Neuronal stem cell (in vitro differentiated cells): Measurements from ENCODE around the gene PVR. TPM values are rescaled to one million over a fixed set of nuclear protein-coding genes. Genes with fewer than 3 reads are reported as not detected.

Source experiments
- DNase-seq: peaks from one replicate; pipeline ENCODE4 v3.0.0-alpha.2; 2013; ENCODE audit warnings: low spot score
- H2AFZ ChIP-seq: one replicate; pipeline ENCODE4 v1.6.1; 2013; ENCODE audit warnings: mild to moderate bottlenecking, low read length, inconsistent platforms
- H2AK5ac ChIP-seq: 2 replicates; pipeline ENCODE4 v1.6.1; 2013; ENCODE audit warnings: low read depth, mild to moderate bottlenecking, inconsistent platforms, low read length, moderate library complexity, mixed read lengths
- H2BK120ac ChIP-seq: 2 replicates; pipeline ENCODE4 v1.6.1; 2013; ENCODE audit warnings: low read depth, mild to moderate bottlenecking, inconsistent platforms, low read length, moderate library complexity, mixed read lengths
- H2BK12ac ChIP-seq: one replicate; pipeline ENCODE4 v1.6.1; 2013; ENCODE audit warnings: low read length, inconsistent platforms
- H2BK15ac ChIP-seq: 2 replicates; pipeline ENCODE4 v1.6.1; 2013; ENCODE audit warnings: mild to moderate bottlenecking, low read length, inconsistent platforms, mixed read lengths
- H2BK5ac ChIP-seq: one replicate; pipeline ENCODE4 v1.6.1; 2013; ENCODE audit warnings: inconsistent platforms, mild to moderate bottlenecking, low read length, moderate library complexity
- H3K14ac ChIP-seq: one replicate; pipeline ENCODE4 v1.6.1; 2013; ENCODE audit warnings: low read length, inconsistent platforms
- H3K18ac ChIP-seq: 2 replicates; pipeline ENCODE4 v1.6.1; 2013; ENCODE audit warnings: low read length, inconsistent platforms
- H3K23ac ChIP-seq: 2 replicates; pipeline ENCODE4 v1.6.1; 2013; ENCODE audit warnings: low read depth, mild to moderate bottlenecking, mixed read lengths, low read length, inconsistent platforms; ENCODE audit not compliant: poor library complexity
- H3K27ac ChIP-seq: replicated peaks from 3 replicates; pipeline ENCODE4 v1.5.1; 2013; ENCODE audit warnings: low read length, inconsistent platforms
- H3K27me3 ChIP-seq, 3 experiments: 2 replicates each; pipeline ENCODE4 v1.6.1; 2013; ENCODE audit warnings: low read length in 3 of 3, mild to moderate bottlenecking in 2 of 3, inconsistent platforms in 1 of 3, low read depth in 1 of 3, mixed read lengths in 1 of 3, moderate library complexity in 1 of 3; ENCODE audit not compliant: control insufficient read depth in 3 of 3, insufficient read depth in 3 of 3
- H3K36me3 ChIP-seq, 2 donors: replicated peaks in 1 of 2; 2 replicates each; pipeline ENCODE4 v1.6.1; 2013; ENCODE audit warnings: low read length in 2 of 2; ENCODE audit not compliant: control insufficient read depth in 2 of 2, insufficient read depth in 2 of 2
- H3K4ac ChIP-seq: 2 replicates; pipeline ENCODE4 v1.6.1; 2013; ENCODE audit warnings: inconsistent platforms, mild to moderate bottlenecking, low read length, moderate library complexity
- H3K4me1 ChIP-seq, 2 donors: 1 replicate in 1 of 2; 2 replicates in 1 of 2; pipeline ENCODE4 v1.6.1; 2013; ENCODE audit warnings: low read length in 2 of 2, low read depth in 1 of 2; ENCODE audit not compliant: control insufficient read depth in 2 of 2, insufficient read depth in 1 of 2
- H3K4me2 ChIP-seq: one replicate; pipeline ENCODE4 v1.6.1; 2013; ENCODE audit warnings: mild to moderate bottlenecking, low read length, inconsistent platforms; ENCODE audit not compliant: insufficient read depth, poor library complexity, severe bottlenecking
- H3K4me3 ChIP-seq, 2 donors: 2 replicates each; pipeline ENCODE4 v1.5.1; 2013; ENCODE audit warnings: low read length in 2 of 2, mild to moderate bottlenecking in 2 of 2, inconsistent platforms in 1 of 2, moderate library complexity in 1 of 2
- H3K79me1 ChIP-seq: one replicate; pipeline ENCODE4 v1.6.1; 2013; ENCODE audit warnings: low read depth, mild to moderate bottlenecking, inconsistent platforms, low read length, moderate library complexity
- H3K9ac ChIP-seq: one replicate; pipeline ENCODE4 v1.6.1; 2013; ENCODE audit warnings: mild to moderate bottlenecking, low read depth, low read length, inconsistent platforms; ENCODE audit not compliant: poor library complexity
- H3K9me3 ChIP-seq, 2 donors: replicated peaks in 1 of 2; 2 replicates each; pipeline versions ENCODE3 to v1.6.1; 2013; ENCODE audit warnings: low read length in 2 of 2, mild to moderate bottlenecking in 2 of 2, inconsistent platforms in 1 of 2, low read depth in 1 of 2, mixed read lengths in 1 of 2, moderate library complexity in 1 of 2; ENCODE audit not compliant: control insufficient read depth in 2 of 2, insufficient read depth in 1 of 2
- H4K8ac ChIP-seq: one replicate; pipeline ENCODE4 v1.6.1; 2013; ENCODE audit warnings: low read depth, mild to moderate bottlenecking, inconsistent platforms, low read length, moderate library complexity
- H4K91ac ChIP-seq: one replicate; pipeline ENCODE4 v1.6.1; 2013; ENCODE audit warnings: low read length, low read depth, mild to moderate bottlenecking, inconsistent platforms; ENCODE audit not compliant: poor library complexity
- WGBS, 2 donors: extraction: QIAGEN DNeasy Blood & Tissue Kit; methylation state at CpG; one replicate each; pipeline ENCODE4 v1.1.7; 2013; ENCODE audit warnings: missing lambda C conversion rate in 2 of 2, mixed read lengths in 1 of 2; ENCODE audit not compliant: insufficient read length in 2 of 2, insufficient replicate concordance in 1 of 2; ENCODE audit errors: extremely low coverage in 2 of 2; 5-methylcytosine and 5-hydroxymethylcytosine counted together
- polyA plus RNA-seq, 2 experiments: library from polyadenylated mRNA; stranded (reverse); fragments of 200-250 nt; gene quantifications; one replicate each; pipeline ENCODE4 v1.2.3, GENCODE V29; 2013

The PVR gene, protein sequence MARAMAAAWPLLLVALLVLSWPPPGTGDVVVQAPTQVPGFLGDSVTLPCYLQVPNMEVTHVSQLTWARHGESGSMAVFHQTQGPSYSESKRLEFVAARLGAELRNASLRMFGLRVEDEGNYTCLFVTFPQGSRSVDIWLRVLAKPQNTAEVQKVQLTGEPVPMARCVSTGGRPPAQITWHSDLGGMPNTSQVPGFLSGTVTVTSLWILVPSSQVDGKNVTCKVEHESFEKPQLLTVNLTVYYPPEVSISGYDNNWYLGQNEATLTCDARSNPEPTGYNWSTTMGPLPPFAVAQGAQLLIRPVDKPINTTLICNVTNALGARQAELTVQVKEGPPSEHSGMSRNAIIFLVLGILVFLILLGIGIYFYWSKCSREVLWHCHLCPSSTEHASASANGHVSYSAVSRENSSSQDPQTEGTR
- polyA plus RNA-seq (2013, experiment 1 of 2) = 5.7 TPM
- 5.3 TPM for polyA plus RNA-seq (2013, experiment 2 of 2)

DNA sequence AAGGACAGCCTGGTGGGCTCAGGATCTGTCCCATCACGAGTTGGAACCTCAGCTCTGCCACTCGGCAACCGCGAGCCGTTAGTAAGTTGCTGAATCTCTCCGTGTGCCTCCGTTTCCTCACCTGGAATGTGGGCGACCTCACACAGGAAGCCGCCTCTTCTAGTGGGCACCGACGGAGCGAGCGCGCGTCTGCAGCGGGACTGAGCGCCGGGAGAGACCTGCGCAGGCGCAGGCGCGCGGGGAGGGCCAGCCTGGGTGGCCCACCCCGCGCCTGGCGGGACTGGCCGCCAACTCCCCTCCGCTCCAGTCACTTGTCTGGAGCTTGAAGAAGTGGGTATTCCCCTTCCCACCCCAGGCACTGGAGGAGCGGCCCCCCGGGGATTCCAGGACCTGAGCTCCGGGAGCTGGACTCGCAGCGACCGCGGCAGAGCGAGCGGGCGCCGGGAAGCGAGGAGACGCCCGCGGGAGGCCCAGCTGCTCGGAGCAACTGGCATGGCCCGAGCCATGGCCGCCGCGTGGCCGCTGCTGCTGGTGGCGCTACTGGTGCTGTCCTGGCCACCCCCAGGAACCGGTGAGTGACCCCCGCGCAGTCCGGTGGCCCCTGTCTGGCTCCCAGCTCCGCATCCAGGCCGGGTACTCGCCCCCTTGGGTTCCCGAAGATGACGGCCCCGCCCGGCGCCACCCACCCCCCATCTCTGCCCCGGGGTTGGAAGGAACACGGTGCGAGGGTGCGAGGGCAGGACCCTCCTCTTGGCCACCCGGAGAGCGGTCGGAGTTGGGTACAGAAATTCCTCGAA is at the start of gene PVR:
Gene PVR, plus strand, starts transcription at position 306 of the 797 bp plus-strand sequence. Its CDS starts 187 bp downstream, at position 493.
- WGBS, 2 donors = no CpG with 5 or more reads among the region's 70 CpGs
- H3K4me2 ChIP-seq = peak within 1 kb of the TSS; percentile 80
- no peaks in the 10 kb centered on the region for H3K79me1 ChIP-seq
- peak within 1 kb of the TSS; percentile 54 for H2BK15ac ChIP-seq
- no peak within 1 kb of the TSS for H3K14ac ChIP-seq
- H2AFZ ChIP-seq = peak within 1 kb of the TSS; percentile 99
- no peak within 1 kb of the TSS for H3K27ac ChIP-seq
- H2BK120ac ChIP-seq = no peak within 1 kb of the TSS
- H3K4me1 ChIP-seq = peaks cover 0 to 3% of the 10 kb centered on the region in 2 donors
- peaks cover 7 to 9% of the 10 kb centered on the region in 2 donors for H3K36me3 ChIP-seq
- peak within 1 kb of the TSS; percentile 87 for H3K9ac ChIP-seq
- H3K23ac ChIP-seq = no peak within 1 kb of the TSS
- H4K8ac ChIP-seq = no peak within 1 kb of the TSS
- no peak within 1 kb of the TSS for H2AK5ac ChIP-seq
- no peak within 1 kb of the TSS for H4K91ac ChIP-seq
- peak within 1 kb of the TSS; percentile 96 for H3K18ac ChIP-seq
- no peak within 1 kb of the TSS for H2BK12ac ChIP-seq
- H3K27me3 ChIP-seq = peaks cover 0 to 33% (median 4%) of the 10 kb centered on the region in 3 experiments
- H2BK5ac ChIP-seq = peak within 1 kb of the TSS; percentile 33
- peak; percentile 48 for DNase-seq
- no peaks in the 10 kb centered on the region for H3K9me3 ChIP-seq
- peak within 1 kb of the TSS; percentile 59 to 87 for H3K4me3 ChIP-seq
- H3K4ac ChIP-seq = no peak within 1 kb of the TSS

DNA sequence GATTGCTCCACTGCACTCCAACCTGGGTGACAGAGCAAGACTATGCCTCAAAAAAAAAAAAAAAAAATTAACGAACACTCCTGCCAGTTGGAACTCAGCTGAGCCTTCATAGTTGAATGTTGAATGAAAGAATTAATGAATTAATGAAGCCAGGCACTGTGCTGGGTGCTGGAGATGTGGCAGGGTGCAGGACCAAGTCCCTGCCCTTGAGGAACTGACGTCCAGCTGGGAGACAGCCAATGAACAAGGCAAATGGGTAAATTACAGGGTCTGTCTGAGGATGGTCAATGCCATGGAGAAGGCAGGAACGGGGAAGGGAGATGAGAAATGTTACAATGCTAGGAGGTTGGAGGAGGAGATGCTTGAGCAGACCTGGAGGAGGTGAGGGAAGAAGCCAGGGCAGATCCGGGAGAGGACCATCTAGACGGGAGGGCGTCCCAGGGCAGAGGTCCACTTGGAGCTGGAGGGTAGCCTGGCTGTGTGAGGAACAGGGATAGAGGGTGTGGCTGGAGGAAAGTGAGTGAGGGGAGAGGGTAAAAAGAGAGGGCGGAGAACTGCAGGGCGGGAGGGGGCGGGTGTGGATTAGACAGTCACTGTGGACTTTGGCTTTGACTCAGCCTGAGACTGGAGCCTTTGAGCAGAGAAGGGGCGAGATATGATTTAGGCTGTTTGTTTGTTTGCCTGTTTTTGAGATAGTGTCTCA is 47.1 kb upstream of the PVR start:
- H3K9ac ChIP-seq = no peak overlapping the region
- no peak overlapping the region for H2AFZ ChIP-seq
- H3K79me1 ChIP-seq = no peaks in the 10 kb centered on the region
- no peak overlapping the region for H3K4me3 ChIP-seq
- H3K23ac ChIP-seq = no peak overlapping the region
- H2AK5ac ChIP-seq = no peak overlapping the region
- H2BK12ac ChIP-seq = no peak overlapping the region
- H4K8ac ChIP-seq = no peak overlapping the region
- no peak overlapping the region for H3K14ac ChIP-seq
- H2BK120ac ChIP-seq = no peak overlapping the region
- H2BK5ac ChIP-seq = no peak overlapping the region
- no peaks in the 10 kb centered on the region for H3K36me3 ChIP-seq
- no CpG with 5 or more reads among the region's 10 CpGs for WGBS, 2 donors
- H3K4me2 ChIP-seq = no peak overlapping the region
- peaks cover 2 to 3% of the 10 kb centered on the region in 2 donors for H3K9me3 ChIP-seq
- peaks cover 0 to 23% (median 0%) of the 10 kb centered on the region in 3 experiments for H3K27me3 ChIP-seq
- no peak overlapping the region for H2BK15ac ChIP-seq
- H3K27ac ChIP-seq = no peak overlapping the region
- H3K18ac ChIP-seq = no peak overlapping the region
- no peak overlapping the region for H3K4ac ChIP-seq
- H3K4me1 ChIP-seq = peaks cover 0 to 2% of the 10 kb centered on the region in 2 donors
- no peak overlapping the region for H4K91ac ChIP-seq
- DNase-seq = no peak

DNA sequence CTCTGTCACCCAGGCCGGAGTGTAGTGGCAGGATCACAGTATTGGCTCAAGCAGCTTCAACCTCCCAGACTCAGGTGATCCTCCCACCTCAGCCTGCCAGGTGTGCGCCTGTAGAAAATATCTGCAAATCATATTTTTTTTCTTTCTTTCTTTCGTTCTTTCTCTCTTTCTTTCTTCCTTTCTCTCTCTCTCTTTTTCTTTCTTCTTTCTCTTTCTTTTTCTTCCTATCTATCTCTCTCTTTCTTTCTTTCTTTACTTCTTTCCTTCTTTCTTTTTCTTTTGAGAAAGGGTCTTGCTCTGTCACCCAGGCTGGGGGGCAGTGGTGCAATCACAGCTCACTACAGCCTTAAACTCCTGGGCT is 46.6 kb upstream of the PVR start:
- no peak overlapping the region for H4K8ac ChIP-seq
- H2BK15ac ChIP-seq = no peak overlapping the region
- H4K91ac ChIP-seq = no peak overlapping the region
- no peak overlapping the region for H3K27ac ChIP-seq
- no CpG with 5 or more reads among the region's 3 CpGs for WGBS, 2 donors
- H2AK5ac ChIP-seq = no peak overlapping the region
- H3K4ac ChIP-seq = no peak overlapping the region
- H3K9me3 ChIP-seq = peaks cover 2 to 3% of the 10 kb centered on the region in 2 donors
- no peak overlapping the region for H3K14ac ChIP-seq
- H3K4me3 ChIP-seq = no peak overlapping the region
- no peaks in the 10 kb centered on the region for H3K79me1 ChIP-seq
- no peak overlapping the region for H2AFZ ChIP-seq
- no peak overlapping the region for H2BK5ac ChIP-seq
- DNase-seq = no peak
- H3K18ac ChIP-seq = no peak overlapping the region
- peaks cover 0 to 25% (median 0%) of the 10 kb centered on the region in 3 experiments for H3K27me3 ChIP-seq
- H3K4me1 ChIP-seq = peaks cover 0 to 2% of the 10 kb centered on the region in 2 donors
- H3K4me2 ChIP-seq = no peak overlapping the region
- no peak overlapping the region for H2BK12ac ChIP-seq
- H3K23ac ChIP-seq = no peak overlapping the region
- no peaks in the 10 kb centered on the region for H3K36me3 ChIP-seq
- H2BK120ac ChIP-seq = no peak overlapping the region
- no peak overlapping the region for H3K9ac ChIP-seq
